Activated naive CD4-positive, alpha-beta T cell (primary cell): ENCODE measurements around the gene MICOS13.

Experiments
- DNase-seq, 4 experiments: peaks; one replicate each; lab custom pipeline; 2025; lab: John Stamatoyannopoulos, UW

Gene MICOS13

GRCh38 chr19:5687360-5688198 is 7.3 kb upstream of the MICOS13 start:
- DNase-seq = no peak

- peak; percentile 92 to 99 (median 94) for DNase-seq
These were observed 6.5 kb upstream of the MICOS13 start for GRCh38 chr19:5686647-5687359.

GRCh38 chr19:5686326-5686646 is 6.0 kb upstream of the MICOS13 start:
- no peak for DNase-seq

DNA sequence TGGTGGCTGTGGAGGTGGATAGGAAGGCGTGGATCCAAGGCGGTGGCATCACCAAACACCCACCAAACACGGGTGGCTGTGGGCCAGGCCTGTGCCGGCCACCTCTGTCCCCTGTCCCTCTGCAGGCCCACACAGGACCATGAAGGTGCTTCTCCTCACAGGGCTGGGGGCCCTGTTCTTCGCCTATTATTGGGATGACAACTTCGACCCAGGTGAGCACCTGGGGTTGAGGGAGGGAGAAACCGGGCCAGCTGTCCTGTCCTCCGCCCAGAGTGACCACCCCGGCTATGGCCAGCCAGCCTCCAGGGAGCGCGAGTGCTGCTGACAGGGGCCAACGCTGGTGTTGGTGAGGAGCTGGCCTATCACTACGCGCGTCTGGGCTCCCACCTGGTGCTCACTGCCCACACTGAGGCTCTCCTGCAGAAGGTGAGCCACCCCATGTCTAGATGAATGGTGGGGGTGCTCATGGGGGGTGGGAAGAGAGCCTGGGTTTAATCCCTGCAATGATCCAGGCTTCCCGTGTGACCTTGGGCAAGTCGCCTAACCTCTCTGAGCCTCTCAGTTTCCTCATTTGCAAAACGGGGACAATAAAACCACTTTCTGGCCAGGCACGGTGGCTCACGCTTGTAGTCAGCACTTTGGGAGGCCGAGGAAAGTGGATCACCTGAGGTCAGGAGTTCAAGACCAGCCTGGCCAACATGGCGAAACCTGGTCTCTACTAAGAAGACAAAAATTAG is 4.5 kb upstream of the MICOS13 start:
- DNase-seq = no peak

DNA sequence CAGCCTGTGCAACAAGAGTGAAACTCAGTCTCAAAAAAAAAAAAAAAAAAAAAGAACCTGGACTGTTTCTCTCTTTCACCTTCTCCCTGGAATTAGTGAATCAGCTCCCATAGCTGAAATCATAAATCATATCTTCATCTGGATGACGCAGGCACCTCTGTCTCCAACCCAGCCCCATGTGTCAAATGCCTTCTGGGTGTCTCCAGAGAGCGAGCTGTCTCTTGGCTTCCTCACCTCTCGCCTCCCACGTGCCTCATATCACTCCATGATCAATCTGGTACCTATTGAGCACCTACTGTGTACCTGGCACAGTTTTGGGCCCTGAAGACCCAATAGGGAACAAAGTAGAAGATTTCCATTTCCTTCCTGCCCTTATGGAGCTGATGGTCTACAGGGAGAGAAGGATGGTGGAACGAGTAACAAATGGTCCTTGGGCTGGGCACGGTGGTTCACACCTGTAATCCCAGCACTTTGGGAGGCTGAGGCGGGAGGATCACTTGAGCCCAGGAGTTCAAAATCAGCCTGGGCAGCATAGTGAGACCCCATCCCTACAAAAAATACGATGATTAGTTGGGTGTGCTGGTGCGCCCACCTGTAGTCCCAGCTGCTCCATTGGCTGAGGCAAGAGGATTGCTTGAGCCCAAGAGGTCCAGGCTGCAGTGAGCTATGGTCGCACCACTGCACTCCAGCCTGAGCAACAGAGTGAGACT is 3.0 kb upstream of the MICOS13 start:
- DNase-seq = no peak

DNA sequence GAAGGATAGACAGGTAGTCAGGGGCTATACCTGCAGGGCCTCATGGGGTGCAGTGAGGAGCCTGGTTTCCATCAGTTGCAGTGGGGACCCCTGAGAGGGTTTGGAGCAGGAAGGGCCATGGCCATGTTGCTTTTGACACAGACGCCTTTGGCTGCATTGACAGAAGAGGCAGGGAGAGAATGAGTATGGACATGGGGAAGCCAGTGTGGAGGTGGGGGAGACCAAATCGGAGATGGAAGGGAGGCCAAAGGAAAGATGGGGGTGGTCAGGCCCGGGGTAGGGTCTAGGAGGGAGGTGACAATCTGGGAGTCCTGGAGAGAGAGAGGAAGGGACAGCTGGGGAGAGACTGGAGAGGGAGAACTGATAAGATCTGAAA is 1.8 kb upstream of the MICOS13 start:
- no peak for DNase-seq

- DNase-seq = no peak
These were observed 1.2 kb upstream of the MICOS13 start for GRCh38 chr19:5681391-5682106.

GRCh38 chr19:5680084-5680436 is 256 bp downstream of the MICOS13 start:
- DNase-seq = no peak

DNA sequence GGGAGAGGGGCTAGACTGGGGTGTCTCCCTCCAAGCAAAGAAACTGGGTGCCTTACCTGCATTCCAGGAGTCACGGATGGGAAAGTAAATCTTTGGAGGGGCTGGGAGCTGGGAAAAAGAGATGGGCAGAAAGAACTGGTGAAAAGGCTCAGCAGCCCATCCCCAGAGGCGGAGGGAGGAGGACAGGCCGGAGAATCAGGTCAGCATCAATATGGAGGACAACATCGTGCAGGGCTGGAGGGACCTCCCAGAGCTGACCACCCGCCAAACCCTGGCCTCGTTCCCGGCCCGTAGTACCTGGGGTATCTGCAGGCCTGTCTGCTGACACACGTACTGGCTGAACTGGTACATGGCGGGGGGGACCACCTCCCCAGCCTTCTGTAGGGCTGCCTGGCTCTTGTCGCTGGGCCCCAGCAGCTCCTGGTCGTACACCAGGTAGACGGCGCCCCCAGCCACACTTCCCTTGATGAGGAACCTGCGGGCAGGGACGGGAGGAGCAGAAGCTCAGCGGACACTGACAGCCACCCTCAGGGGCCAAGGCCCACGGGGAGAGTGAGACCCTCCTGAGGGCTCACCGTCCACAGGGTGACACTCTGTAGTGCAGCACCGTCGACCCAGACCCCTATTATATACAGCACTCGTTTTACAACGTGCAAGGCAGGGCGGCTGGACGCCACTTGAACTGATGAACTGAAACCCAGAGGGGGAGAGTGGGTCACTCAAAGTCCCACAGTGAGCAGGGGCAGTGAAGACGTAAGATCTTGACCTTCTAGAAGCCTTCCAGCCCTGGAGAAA is 830 bp downstream of the MICOS13 start:
- DNase-seq = no peak

GRCh38 chr19:5678071-5678718 is 2.1 kb downstream of the MICOS13 start:
- no peak for DNase-seq

GRCh38 chr19:5677580-5677979 is 2.7 kb downstream of the MICOS13 start:
- no peak for DNase-seq

- DNase-seq = no peak
These were observed 3.2 kb downstream of the MICOS13 start for GRCh38 chr19:5677136-5677535.

DNA sequence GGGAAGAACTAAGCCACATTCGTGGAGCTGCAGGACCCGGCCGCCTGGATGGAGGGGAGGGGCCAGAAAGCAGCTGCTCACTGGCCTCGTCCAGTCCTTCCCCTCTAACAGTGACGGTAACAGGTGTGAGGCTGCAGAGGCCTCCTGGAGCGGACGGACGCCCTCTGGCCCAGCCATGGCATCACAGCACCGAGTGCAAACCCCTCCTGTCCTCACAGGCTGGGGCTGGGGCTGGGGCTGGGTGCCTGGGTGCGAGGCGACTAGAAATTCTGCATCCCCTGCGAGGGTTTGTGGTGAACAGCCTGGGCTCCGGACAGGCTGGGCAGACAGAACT is 3.6 kb downstream of the MICOS13 start:
- no peak for DNase-seq

DNA sequence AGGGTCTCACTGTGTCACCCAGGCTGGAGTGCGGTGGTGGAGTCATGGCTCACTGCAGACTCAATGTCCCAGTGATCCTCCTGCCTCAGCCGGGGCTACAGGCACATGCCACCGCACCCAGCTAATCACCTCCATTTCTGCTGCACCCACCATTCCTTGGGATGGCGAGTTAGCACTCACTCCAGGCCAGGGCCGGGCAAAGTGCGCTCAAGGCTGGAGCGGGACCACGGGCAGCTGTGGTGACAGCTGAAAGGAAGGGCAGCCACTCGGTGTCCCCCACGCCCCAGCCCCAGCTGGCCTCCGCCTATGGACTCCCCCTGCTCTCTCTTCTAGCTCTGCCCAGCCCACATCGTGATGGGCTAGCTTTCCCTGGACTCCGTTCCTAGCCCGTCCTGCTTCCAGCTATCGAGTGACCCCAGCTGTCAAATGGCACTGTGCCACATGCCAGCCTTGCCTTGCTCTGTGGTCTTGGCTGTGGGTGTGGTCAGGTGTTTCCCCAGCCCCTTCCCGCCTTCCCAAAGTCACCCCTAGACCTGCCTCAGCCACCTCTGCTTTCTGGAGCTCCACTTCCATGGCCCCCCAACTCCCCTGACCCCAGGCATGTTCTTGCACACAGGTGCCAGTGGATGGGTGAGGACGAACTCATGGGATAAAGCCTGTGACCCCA is 4.1 kb downstream of the MICOS13 start:
- no peak for DNase-seq

GRCh38 chr19:5674714-5675113 is 5.6 kb downstream of the MICOS13 start:
- DNase-seq = no peak

- no peak for DNase-seq
These were observed 6.6 kb downstream of the MICOS13 start for GRCh38 chr19:5673752-5674151.

GRCh38 chr19:5672708-5673459 is 7.4 kb downstream of the MICOS13 start:
- no peak for DNase-seq

DNA sequence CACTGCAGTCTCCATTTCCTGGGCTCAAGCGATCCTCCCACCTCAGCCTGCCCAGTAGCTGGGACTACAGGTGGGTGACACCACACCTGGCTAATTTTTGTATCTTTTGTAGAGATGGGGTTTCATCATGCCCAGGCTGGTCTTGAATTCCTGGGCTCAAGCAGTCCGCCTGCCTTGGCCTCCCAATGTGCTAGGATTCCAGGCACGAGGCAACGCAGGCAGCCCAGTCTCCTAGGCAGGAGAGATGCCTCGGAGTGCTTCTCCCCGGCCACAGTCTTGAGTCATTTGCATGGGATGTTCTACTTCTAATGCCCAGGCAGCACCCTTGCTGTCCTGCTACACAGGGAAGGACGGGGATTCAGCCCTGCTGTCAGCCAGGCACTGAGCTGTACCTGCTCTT is 8.7 kb downstream of the MICOS13 start:
- no peak for DNase-seq

DNA sequence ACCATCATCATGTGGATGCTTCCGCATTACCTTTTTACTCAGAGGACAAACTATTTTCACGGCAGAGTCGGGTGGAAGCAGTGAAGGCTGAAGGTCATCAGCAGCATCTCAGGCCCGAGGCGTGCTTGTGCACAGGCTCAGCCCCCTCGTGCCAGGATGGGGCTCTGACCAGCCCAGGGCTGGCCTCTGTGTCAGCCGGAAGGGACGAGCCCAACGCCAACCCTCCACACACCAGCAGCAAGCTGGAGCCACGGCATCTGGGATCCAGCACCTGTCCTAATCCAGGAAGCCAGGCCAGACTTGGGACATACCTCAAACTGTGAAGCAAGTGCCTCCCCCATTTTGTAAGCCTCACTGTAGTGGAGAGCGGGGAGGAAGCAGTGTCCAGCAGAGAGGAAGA is 11.1 kb downstream of the MICOS13 start:
- DNase-seq = no peak
